Ascending aorta (tissue), 2 donors: Measurements from ENCODE around the gene PCSK5. TPM values are rescaled to one million over a fixed set of nuclear protein-coding genes. Genes with fewer than 3 reads are reported as not detected.
A peak's percentile ranks its signal among the peaks of the same experiment; 100 is the strongest.

Experiments used
- DNase-seq, 2 donors: peaks; one replicate each; pipeline ENCODE4 v3.0.0-alpha.2; 2019; ENCODE audit warnings: low spot score in 2 of 2
- H3K27ac ChIP-seq, 2 donors: fragments of 200-600 bp; sonication (generic); one replicate each; pipeline ENCODE4 v1.5.1; 2016 to 2017; ENCODE audit warnings: mild to moderate bottlenecking in 1 of 2
- H3K27me3 ChIP-seq: fragments of 200-600 bp; sonication (generic); one replicate; pipeline ENCODE4 v1.5.1; 2017
- H3K36me3 ChIP-seq, 2 donors: fragments of 200-600 bp; sonication (generic); one replicate each; pipeline ENCODE4 v1.5.1; 2016
- H3K4me1 ChIP-seq, 2 donors: fragments of 200-600 bp; sonication (generic); one replicate each; pipeline ENCODE4 v1.5.1; 2016 to 2017; ENCODE audit warnings: mild to moderate bottlenecking in 1 of 2
- H3K4me3 ChIP-seq, 2 donors: fragments of 200-600 bp; sonication (generic); one replicate each; pipeline ENCODE4 v1.5.1; 2016 to 2017; ENCODE audit warnings: mild to moderate bottlenecking in 1 of 2
- H3K9me3 ChIP-seq, 2 donors: fragments of 200-600 bp; sonication (generic); one replicate each; pipeline ENCODE4 v1.5.1; 2016
- intact Hi-C: fragments of 100-400 bp; cut with DNase I; formaldehyde crosslinking; loops from one replicate; pipeline ENCODE4 v1.15.1; 2023
- total RNA-seq: library from RNA; depleted of rRNA; stranded (reverse); fragments of >200 nt; gene quantifications from one replicate; pipeline ENCODE4 v1.1.0, GENCODE V29; 2016
- TF ChIP-seq, protein P1 (sequence below), 3 experiments: fragments of 200-600 bp in 2 of 3; fragments of 450-650 bp in 1 of 3; sonication (generic) in 2 of 3; IDR thresholded peaks; one replicate each; pipeline ENCODE4 v1.5.1; 2016 to 2019; ENCODE audit warnings: antibody characterized with exemption in 3 of 3, mild to moderate bottlenecking in 1 of 3, moderate library complexity in 1 of 3

PCSK5 gene
- total RNA-seq, 1 donor from 2014 or later = 66.3 TPM

GRCh38 chr9:76161541-76161940 lies 271.1 kb downstream of the PCSK5 start:
- peaks cover 26 to 34% of the 10 kb centered on the region in 2 donors for H3K36me3 ChIP-seq
- peak overlapping the region; percentile 55 to 68 for H3K27ac ChIP-seq
- intact Hi-C loops = loop anchor here (5.0 kb wide), 1 partner anchor 44 kb away; no protein-coding TSS in a partner anchor

DNA sequence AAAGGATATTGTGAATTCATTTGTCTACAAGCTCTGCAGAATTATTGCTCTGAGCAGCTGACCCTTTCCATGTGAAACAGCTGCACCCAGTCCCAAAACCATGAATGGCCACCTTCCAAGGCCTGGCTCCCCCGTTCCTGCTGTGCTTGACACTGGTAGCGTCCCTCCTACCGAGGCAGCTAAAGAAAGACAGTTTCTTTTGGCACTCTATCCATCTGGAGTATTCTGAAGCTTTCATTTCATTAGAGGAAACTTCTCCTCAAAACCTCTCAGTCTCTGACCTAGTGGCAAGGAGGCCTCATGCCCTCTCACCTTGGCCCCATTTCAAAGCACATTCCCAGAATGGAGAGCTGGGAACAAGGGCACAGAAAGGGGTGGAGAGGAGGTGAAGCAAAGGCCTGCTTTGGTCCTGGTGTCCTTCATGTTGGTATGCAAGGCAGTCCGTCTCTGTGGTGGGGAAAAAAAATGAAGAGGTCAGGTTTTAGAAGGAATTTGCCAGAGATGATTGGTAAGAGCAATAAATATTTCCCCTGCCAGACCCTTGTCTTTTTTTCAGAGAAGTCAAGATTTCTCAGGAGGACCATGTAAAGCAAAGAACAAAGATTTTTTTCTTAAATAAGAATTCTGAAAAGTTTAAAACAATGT lies 271.7 kb downstream of the PCSK5 start:
- intact Hi-C loops = loop anchor here (5.0 kb wide), 1 partner anchor 45 kb away; no protein-coding TSS in a partner anchor
- TF ChIP-seq, protein P1, sequence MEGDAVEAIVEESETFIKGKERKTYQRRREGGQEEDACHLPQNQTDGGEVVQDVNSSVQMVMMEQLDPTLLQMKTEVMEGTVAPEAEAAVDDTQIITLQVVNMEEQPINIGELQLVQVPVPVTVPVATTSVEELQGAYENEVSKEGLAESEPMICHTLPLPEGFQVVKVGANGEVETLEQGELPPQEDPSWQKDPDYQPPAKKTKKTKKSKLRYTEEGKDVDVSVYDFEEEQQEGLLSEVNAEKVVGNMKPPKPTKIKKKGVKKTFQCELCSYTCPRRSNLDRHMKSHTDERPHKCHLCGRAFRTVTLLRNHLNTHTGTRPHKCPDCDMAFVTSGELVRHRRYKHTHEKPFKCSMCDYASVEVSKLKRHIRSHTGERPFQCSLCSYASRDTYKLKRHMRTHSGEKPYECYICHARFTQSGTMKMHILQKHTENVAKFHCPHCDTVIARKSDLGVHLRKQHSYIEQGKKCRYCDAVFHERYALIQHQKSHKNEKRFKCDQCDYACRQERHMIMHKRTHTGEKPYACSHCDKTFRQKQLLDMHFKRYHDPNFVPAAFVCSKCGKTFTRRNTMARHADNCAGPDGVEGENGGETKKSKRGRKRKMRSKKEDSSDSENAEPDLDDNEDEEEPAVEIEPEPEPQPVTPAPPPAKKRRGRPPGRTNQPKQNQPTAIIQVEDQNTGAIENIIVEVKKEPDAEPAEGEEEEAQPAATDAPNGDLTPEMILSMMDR (IDR thresholded peaks at IDR 0.05) = no peak
- no peak for DNase-seq
- Histone ChIP-seq H3K27ac (peak overlapping the region; percentile 55 to 68), H3K27me3 (no peaks in the 10 kb centered on the region), H3K4me1 (peaks cover 6 to 26% of the 10 kb centered on the region in 2 donors), H3K36me3 (peaks cover 26 to 32% of the 10 kb centered on the region in 2 donors), H3K4me3 (no peak overlapping the region), H3K9me3 (no peaks in the 10 kb centered on the region)

More at GRCh38 chr9:76161541-76161940, 271.1 kb downstream of the PCSK5 start:
- Histone ChIP-seq H3K4me3 (no peak overlapping the region), H3K27me3 (no peaks in the 10 kb centered on the region), H3K4me1 (peaks cover 6 to 23% of the 10 kb centered on the region in 2 donors), H3K9me3 (no peaks in the 10 kb centered on the region)
- TF ChIP-seq, protein P1 (IDR thresholded peaks at IDR 0.05) = no peak
- DNase-seq = no peak

- Histone ChIP-seq H3K4me1 (peaks cover 6 to 26% of the 10 kb centered on the region in 2 donors), H3K4me3 (no peak overlapping the region), H3K36me3 (peaks cover 26 to 27% of the 10 kb centered on the region in 2 donors), H3K9me3 (no peaks in the 10 kb centered on the region), H3K27ac (peak overlapping the region; percentile 55 to 68), H3K27me3 (no peaks in the 10 kb centered on the region)
- TF ChIP-seq, protein P1 (IDR thresholded peaks at IDR 0.05) = no peak
- intact Hi-C loops = loop anchor here (5.0 kb wide), 1 partner anchor 46 kb away; no protein-coding TSS in a partner anchor
- DNase-seq = no peak
Observed at GRCh38 chr9:76162751-76163500, 272.5 kb downstream of the PCSK5 start.

DNA sequence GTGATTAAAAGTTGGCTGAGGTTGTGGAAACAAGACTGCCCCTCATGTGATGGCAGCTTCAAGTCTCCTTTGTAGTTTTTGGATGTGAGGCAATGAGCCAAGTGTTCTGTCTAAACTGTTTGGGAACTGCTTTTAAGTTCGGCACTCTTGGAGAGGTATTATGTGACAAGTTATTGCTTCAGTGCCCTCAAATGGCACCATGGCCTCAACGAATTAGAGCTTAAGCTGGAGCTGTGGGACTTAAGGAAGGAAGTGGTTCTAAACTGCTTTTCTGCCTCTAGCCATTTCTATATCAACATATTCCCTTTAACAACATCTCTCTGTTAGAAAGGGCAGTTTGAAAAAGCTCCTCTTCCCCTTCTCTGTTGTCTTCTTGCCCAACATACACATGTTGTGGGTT lies 276.1 kb downstream of the PCSK5 start:
- H3K4me3 ChIP-seq = no peak overlapping the region
- no peak for DNase-seq
- peaks cover 16 to 32% of the 10 kb centered on the region in 2 donors for H3K36me3 ChIP-seq
- H3K4me1 ChIP-seq = peaks cover 4 to 22% of the 10 kb centered on the region in 2 donors
- intact Hi-C loops = no loop called here
- no peaks in the 10 kb centered on the region for H3K9me3 ChIP-seq
- no peaks in the 10 kb centered on the region for H3K27me3 ChIP-seq
- H3K27ac ChIP-seq = peak overlapping the region in 1 of 2 donors; percentile 19
- TF ChIP-seq, protein P1 (IDR thresholded peaks at IDR 0.05) = no peak

GRCh38 chr9:76176171-76176570 lies 285.7 kb downstream of the PCSK5 start:
- H3K36me3 ChIP-seq = peaks cover 14 to 33% of the 10 kb centered on the region in 2 donors
- H3K27ac ChIP-seq = no peak overlapping the region
- no peak overlapping the region for H3K4me3 ChIP-seq
- H3K9me3 ChIP-seq = no peaks in the 10 kb centered on the region
- H3K27me3 ChIP-seq = no peaks in the 10 kb centered on the region
- H3K4me1 ChIP-seq = no peaks in the 10 kb centered on the region
- TF ChIP-seq, protein P1 (IDR thresholded peaks at IDR 0.05) = no peak
- intact Hi-C loops = no loop called here
- no peak for DNase-seq
